Chondrocyte (in vitro differentiated cells): Measurements from ENCODE around the gene PDPK1. TPM values are rescaled to one million over a fixed set of nuclear protein-coding genes. Genes with fewer than 3 reads are reported as not detected.

Source experiments
- DNase-seq: peaks from one replicate; pipeline ENCODE4 v3.0.0; 2021; ENCODE audit warnings: mixed read lengths, low spot score
- H3K27ac Mint-ChIP-seq: one replicate; pipeline ENCODE4 v1.8.0; 2021; ENCODE audit warnings: mild to moderate bottlenecking, moderate library complexity, mixed read lengths; ENCODE audit not compliant: unreplicated experiment
- H3K27me3 Mint-ChIP-seq: 2 replicates; pipeline ENCODE4 v1.8.0; 2021; ENCODE audit warnings: low read depth, mixed read lengths
- H3K36me3 Mint-ChIP-seq: 2 replicates; pipeline ENCODE4 v1.8.0; 2021; ENCODE audit warnings: low read depth, mixed read lengths
- H3K4me1 Mint-ChIP-seq: 2 replicates; pipeline ENCODE4 v1.8.0; 2021; ENCODE audit warnings: low read depth, mild to moderate bottlenecking, mixed read lengths
- H3K4me3 Mint-ChIP-seq: one replicate; pipeline ENCODE4 v1.8.0; 2021; ENCODE audit warnings: mild to moderate bottlenecking, moderate library complexity, mixed read lengths; ENCODE audit not compliant: unreplicated experiment
- H3K9me3 Mint-ChIP-seq: 2 replicates; pipeline ENCODE4 v1.8.0; 2021; ENCODE audit warnings: low read depth, mixed read lengths
- CTCF ChIP-seq: fragments of 200-600 bp; sonication (generic); IDR thresholded peaks from 2 replicates; pipeline ENCODE4 v1.5.0; 2021; ENCODE audit warnings: antibody characterized with exemption, mild to moderate bottlenecking, moderate library complexity
- total RNA-seq: library from RNA; stranded (reverse); gene quantifications from 3 replicates; pipeline ENCODE4 v1.2.1, GENCODE V29; 2021

The PDPK1 gene
- total RNA-seq, 1 donor from 2014 or later = 39.6 TPM

- peak overlapping the region; percentile 93 for H3K27ac Mint-ChIP-seq
- TF ChIP-seq CTCF = no peak
- no peaks in the 10 kb centered on the region for H3K9me3 Mint-ChIP-seq
- H3K4me3 Mint-ChIP-seq = peak overlapping the region; percentile 78
- H3K36me3 Mint-ChIP-seq = peaks cover 12% of the 10 kb centered on the region
- H3K4me1 Mint-ChIP-seq = peaks cover 40% of the 10 kb centered on the region
- H3K27me3 Mint-ChIP-seq = no peaks in the 10 kb centered on the region
- no peak for DNase-seq
Observed at GRCh38 chr16:2520784-2521531, 16.9 kb upstream of the PDPK1 start.

- H3K4me3 Mint-ChIP-seq = no peak overlapping the region
- H3K27ac Mint-ChIP-seq = no peak overlapping the region
- DNase-seq = no peak
- peaks cover 9% of the 10 kb centered on the region for H3K36me3 Mint-ChIP-seq
- TF ChIP-seq CTCF = no peak
- no peaks in the 10 kb centered on the region for H3K9me3 Mint-ChIP-seq
- H3K27me3 Mint-ChIP-seq = no peaks in the 10 kb centered on the region
- peaks cover 19% of the 10 kb centered on the region for H3K4me1 Mint-ChIP-seq
Observed at GRCh38 chr16:2523801-2524231, 14.0 kb upstream of the PDPK1 start.

GRCh38 chr16:2524339-2524938 lies 13.4 kb upstream of the PDPK1 start:
- Mint-ChIP-seq H3K27ac (no peak overlapping the region), H3K9me3 (no peaks in the 10 kb centered on the region), H3K4me1 (peaks cover 15% of the 10 kb centered on the region), H3K36me3 (peaks cover 9% of the 10 kb centered on the region), H3K27me3 (no peaks in the 10 kb centered on the region), H3K4me3 (no peak overlapping the region)
- TF ChIP-seq CTCF = no peak
- DNase-seq = no peak

GRCh38 chr16:2526135-2526534 lies 11.7 kb upstream of the PDPK1 start:
- DNase-seq = no peak
- Mint-ChIP-seq H3K36me3 (peaks cover 6% of the 10 kb centered on the region), H3K9me3 (no peaks in the 10 kb centered on the region), H3K27ac (no peak overlapping the region), H3K27me3 (no peaks in the 10 kb centered on the region), H3K4me1 (peaks cover 7% of the 10 kb centered on the region), H3K4me3 (no peak overlapping the region)
- no peak for TF ChIP-seq CTCF

- peaks cover 6% of the 10 kb centered on the region for H3K36me3 Mint-ChIP-seq
- H3K27ac Mint-ChIP-seq = no peak overlapping the region
- H3K9me3 Mint-ChIP-seq = no peaks in the 10 kb centered on the region
- no peak overlapping the region for H3K4me3 Mint-ChIP-seq
- H3K4me1 Mint-ChIP-seq = peaks cover 8% of the 10 kb centered on the region
- DNase-seq = no peak
- H3K27me3 Mint-ChIP-seq = no peaks in the 10 kb centered on the region
- no peak for TF ChIP-seq CTCF
Observed at GRCh38 chr16:2527071-2527783, 10.6 kb upstream of the PDPK1 start.
